Neural cell (in vitro differentiated cells): Measurements from ENCODE around the gene RFX8. TPM values are rescaled to one million over a fixed set of nuclear protein-coding genes. Genes with fewer than 3 reads are reported as not detected.

Experiments used
- H2AFZ ChIP-seq: fragments of 200-600, 300-800 bp; sonication (generic), shearing (Covaris generic); 2 replicates; pipeline ENCODE4 v1.6.0; 2014; ENCODE audit warnings: low read depth, mild to moderate bottlenecking, antibody characterized with exemption, low read length, moderate library complexity
- H3F3A ChIP-seq: fragments of 200-600 bp; shearing (Covaris generic); 2 replicates; pipeline ENCODE4 v1.6.1; 2016; ENCODE audit warnings: mild to moderate bottlenecking, moderate library complexity, mixed read lengths, antibody characterized with exemption, low read length; ENCODE audit not compliant: insufficient read depth, poor library complexity, severe bottlenecking
- H3K27ac ChIP-seq: fragments of 200-600, 300-800 bp; sonication (generic), shearing (Covaris generic); 2 replicates; pipeline ENCODE4 v1.5.1; 2014; ENCODE audit warnings: mild to moderate bottlenecking, low read length, moderate library complexity
- H3K27me3 ChIP-seq: fragments of 300-800, 200-600 bp; sonication (generic), shearing (Covaris generic); 2 replicates; pipeline ENCODE4 v1.6.0; 2014; ENCODE audit warnings: mild to moderate bottlenecking, low read depth, low read length, moderate library complexity; ENCODE audit not compliant: insufficient read depth
- H3K36me3 ChIP-seq: fragments of 300-800, 200-600 bp; sonication (generic), shearing (Covaris generic); 2 replicates; pipeline ENCODE4 v1.5.1; 2014; ENCODE audit warnings: mild to moderate bottlenecking, antibody characterized with exemption, low read length, moderate library complexity; ENCODE audit not compliant: insufficient read depth
- H3K4me2 ChIP-seq: fragments of 300-800, 200-600 bp; sonication (generic), shearing (Covaris generic); 2 replicates; pipeline ENCODE4 v1.6.0; 2014; ENCODE audit warnings: mild to moderate bottlenecking, low read length
- H3K4me3 ChIP-seq: fragments of 300-800, 200-600 bp; sonication (generic), shearing (Covaris generic); 2 replicates; pipeline ENCODE4 v1.5.1; 2014; ENCODE audit warnings: mild to moderate bottlenecking, low read length, moderate library complexity
- H3K79me2 ChIP-seq: fragments of 200-600 bp; shearing (Covaris generic); replicated peaks from 2 replicates; pipeline ENCODE4 v1.6.0; 2014; ENCODE audit warnings: mild to moderate bottlenecking, low read length, moderate library complexity; ENCODE audit not compliant: insufficient read depth
- H3K9ac ChIP-seq: fragments of 300-800, 200-600 bp; sonication (generic), shearing (Covaris generic); 2 replicates; pipeline ENCODE4 v1.6.1; 2016; ENCODE audit warnings: mild to moderate bottlenecking, low read length, mixed read lengths
- H3K9me2 ChIP-seq: fragments of 200-600 bp; shearing (Covaris generic); 2 replicates; pipeline ENCODE4 v1.6.1; 2016; ENCODE audit warnings: mild to moderate bottlenecking, low read length, mixed read lengths; ENCODE audit not compliant: insufficient read depth
- H3K9me3 ChIP-seq: fragments of 200-600, 300-800 bp; sonication (generic), shearing (Covaris generic); 2 replicates; pipeline ENCODE4 v1.6.1; 2016; ENCODE audit warnings: mild to moderate bottlenecking, mixed run types, low read length, moderate library complexity, mixed read lengths
- H4K20me1 ChIP-seq: fragments of 200-600 bp; shearing (Covaris generic); 2 replicates; pipeline ENCODE4 v1.6.1; 2016; ENCODE audit warnings: mild to moderate bottlenecking, mixed run types; ENCODE audit not compliant: insufficient read depth
- EP300 ChIP-seq: fragments of 450-650 bp; conservative IDR thresholded peaks from 2 replicates; pipeline ENCODE4 v1.6.1; 2014; ENCODE audit warnings: antibody characterized with exemption, mild to moderate bottlenecking, moderate library complexity; ENCODE audit not compliant: poor library complexity, severe bottlenecking
- EZH2 ChIP-seq: fragments of 200-600, 300-800 bp; shearing (Covaris generic), sonication (generic); IDR thresholded peaks from 2 replicates; pipeline ENCODE4 v1.6.1; 2014; ENCODE audit warnings: antibody characterized with exemption, low read length, borderline replicate concordance, mild to moderate bottlenecking; ENCODE audit not compliant: insufficient read depth, poor library complexity, severe bottlenecking
- MXI1 ChIP-seq: fragments of 450-650 bp; conservative IDR thresholded peaks from 2 replicates; pipeline ENCODE4 v1.6.1; 2014; ENCODE audit warnings: antibody characterized with exemption, mild to moderate bottlenecking; ENCODE audit not compliant: poor library complexity, severe bottlenecking
- POLR2AphosphoS5 ChIP-seq: IDR thresholded peaks from 2 replicates; pipeline ENCODE4 v1.6.1; 2012
- RAD21 ChIP-seq: fragments of 450-650 bp; conservative IDR thresholded peaks from 2 replicates; pipeline ENCODE4 v1.6.1; 2014; ENCODE audit warnings: antibody characterized with exemption, mild to moderate bottlenecking, moderate library complexity
- TAF1 ChIP-seq: IDR thresholded peaks from 2 replicates; pipeline ENCODE4 v1.6.1; 2012; ENCODE audit warnings: low read depth
- polyA plus RNA-seq: library from polyadenylated mRNA; depleted of rRNA; stranded (reverse); fragments of >200 nt; gene quantifications from 2 replicates; pipeline ENCODE4 v1.2.3, GENCODE V29; 2014
- TF ChIP-seq, protein P1 (sequence below): IDR thresholded peaks from 2 replicates; pipeline ENCODE4 v1.6.1; 2012; ENCODE audit warnings: borderline replicate concordance

Gene RFX8
- polyA plus RNA-seq, 1 donor from 2014 or later: not detected

- H4K20me1 ChIP-seq: no peaks in the 10 kb centered on the region
- TF ChIP-seq TAF1 (no peak), RAD21 (no peak), EP300 (no peak)
- H3K9me3 ChIP-seq: no peaks in the 10 kb centered on the region
- H3F3A ChIP-seq: no peaks in the 10 kb centered on the region
- no peaks in the 10 kb centered on the region for H3K79me2 ChIP-seq
- no peak overlapping the region for H2AFZ ChIP-seq
- H3K4me2 ChIP-seq: no peak overlapping the region
- no peaks in the 10 kb centered on the region for H3K9me2 ChIP-seq
- H3K27me3 ChIP-seq: no peaks in the 10 kb centered on the region
- H3K9ac ChIP-seq: no peak overlapping the region
- H3K27ac ChIP-seq: no peak overlapping the region
- H3K36me3 ChIP-seq: no peaks in the 10 kb centered on the region
- H3K4me3 ChIP-seq: no peak overlapping the region
Measured at GRCh38 chr2:101516349-101516748, 41.4 kb upstream of the RFX8 start.

DNA sequence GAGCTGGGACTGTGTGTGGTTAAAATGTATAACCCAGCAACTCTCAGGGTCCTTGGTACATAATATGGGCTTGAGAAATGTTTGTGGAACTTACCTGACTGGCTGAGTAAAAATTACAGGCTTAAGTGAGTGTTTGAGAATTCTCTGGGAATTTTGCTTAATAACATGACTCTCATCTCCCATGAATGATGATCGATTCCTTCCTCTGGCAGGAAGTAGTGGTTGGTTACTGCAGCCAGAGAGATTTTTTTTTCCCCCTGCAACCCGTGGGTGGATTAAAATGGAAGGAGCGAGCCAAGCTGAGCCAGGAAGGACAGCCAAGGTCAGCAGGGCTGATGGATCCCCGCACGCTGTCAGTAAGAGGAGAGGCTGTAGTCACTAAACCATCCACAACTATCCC is 40.6 kb upstream of the RFX8 start:
- H3K27ac ChIP-seq: no peak overlapping the region
- H2AFZ ChIP-seq: no peak overlapping the region
- no peak for TF ChIP-seq MXI1
- no peak for TF ChIP-seq TAF1
- TF ChIP-seq, protein P1, sequence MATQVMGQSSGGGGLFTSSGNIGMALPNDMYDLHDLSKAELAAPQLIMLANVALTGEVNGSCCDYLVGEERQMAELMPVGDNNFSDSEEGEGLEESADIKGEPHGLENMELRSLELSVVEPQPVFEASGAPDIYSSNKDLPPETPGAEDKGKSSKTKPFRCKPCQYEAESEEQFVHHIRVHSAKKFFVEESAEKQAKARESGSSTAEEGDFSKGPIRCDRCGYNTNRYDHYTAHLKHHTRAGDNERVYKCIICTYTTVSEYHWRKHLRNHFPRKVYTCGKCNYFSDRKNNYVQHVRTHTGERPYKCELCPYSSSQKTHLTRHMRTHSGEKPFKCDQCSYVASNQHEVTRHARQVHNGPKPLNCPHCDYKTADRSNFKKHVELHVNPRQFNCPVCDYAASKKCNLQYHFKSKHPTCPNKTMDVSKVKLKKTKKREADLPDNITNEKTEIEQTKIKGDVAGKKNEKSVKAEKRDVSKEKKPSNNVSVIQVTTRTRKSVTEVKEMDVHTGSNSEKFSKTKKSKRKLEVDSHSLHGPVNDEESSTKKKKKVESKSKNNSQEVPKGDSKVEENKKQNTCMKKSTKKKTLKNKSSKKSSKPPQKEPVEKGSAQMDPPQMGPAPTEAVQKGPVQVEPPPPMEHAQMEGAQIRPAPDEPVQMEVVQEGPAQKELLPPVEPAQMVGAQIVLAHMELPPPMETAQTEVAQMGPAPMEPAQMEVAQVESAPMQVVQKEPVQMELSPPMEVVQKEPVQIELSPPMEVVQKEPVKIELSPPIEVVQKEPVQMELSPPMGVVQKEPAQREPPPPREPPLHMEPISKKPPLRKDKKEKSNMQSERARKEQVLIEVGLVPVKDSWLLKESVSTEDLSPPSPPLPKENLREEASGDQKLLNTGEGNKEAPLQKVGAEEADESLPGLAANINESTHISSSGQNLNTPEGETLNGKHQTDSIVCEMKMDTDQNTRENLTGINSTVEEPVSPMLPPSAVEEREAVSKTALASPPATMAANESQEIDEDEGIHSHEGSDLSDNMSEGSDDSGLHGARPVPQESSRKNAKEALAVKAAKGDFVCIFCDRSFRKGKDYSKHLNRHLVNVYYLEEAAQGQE: no peak
- TF ChIP-seq EZH2: no peak

DNA sequence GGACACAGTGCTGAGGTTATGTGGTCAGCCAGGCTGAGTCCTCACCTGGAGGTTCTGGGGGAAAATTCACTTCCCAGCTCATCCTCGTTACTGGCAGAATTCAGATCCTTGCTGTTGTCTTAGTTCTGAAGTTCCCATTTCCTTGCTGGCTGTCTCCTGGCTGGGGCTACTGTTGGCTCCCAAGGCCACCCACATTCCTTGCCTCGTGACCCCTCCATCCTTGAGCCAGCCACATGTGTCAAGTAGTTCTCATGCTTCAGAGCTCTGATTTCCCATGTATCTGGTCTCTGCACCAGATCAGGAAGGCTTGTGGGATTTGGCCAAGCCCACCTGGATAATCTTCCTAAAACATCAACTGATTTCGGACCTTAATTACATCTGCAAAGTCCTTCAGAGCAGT is 38.1 kb upstream of the RFX8 start:
- no peak overlapping the region for H3K9ac ChIP-seq
- no peaks in the 10 kb centered on the region for H3K36me3 ChIP-seq
- TF ChIP-seq EZH2 (no peak), MXI1 (no peak), POLR2AphosphoS5 (no peak)
- TF ChIP-seq, protein P1: no peak
- no peak overlapping the region for H3K27ac ChIP-seq
- H3K9me3 ChIP-seq: no peaks in the 10 kb centered on the region
- no peak overlapping the region for H2AFZ ChIP-seq
- no peaks in the 10 kb centered on the region for H3K79me2 ChIP-seq
- no peak overlapping the region for H3K4me3 ChIP-seq
- H3K27me3 ChIP-seq: no peaks in the 10 kb centered on the region
- no peak overlapping the region for H3K4me2 ChIP-seq
- no peaks in the 10 kb centered on the region for H3K9me2 ChIP-seq
- no peaks in the 10 kb centered on the region for H3F3A ChIP-seq
- H4K20me1 ChIP-seq: no peaks in the 10 kb centered on the region

More for the DNA sequence above, 40.6 kb upstream of the RFX8 start:
- Histone ChIP-seq H4K20me1 (no peaks in the 10 kb centered on the region), H3K27me3 (no peaks in the 10 kb centered on the region), H3K9ac (no peak overlapping the region), H3F3A (no peaks in the 10 kb centered on the region), H3K4me3 (no peak overlapping the region), H3K4me2 (no peak overlapping the region), H3K9me2 (no peaks in the 10 kb centered on the region), H3K36me3 (no peaks in the 10 kb centered on the region), H3K9me3 (no peaks in the 10 kb centered on the region), H3K79me2 (no peaks in the 10 kb centered on the region)
